ENCODE measurements around the gene NHLRC3.

DNA sequence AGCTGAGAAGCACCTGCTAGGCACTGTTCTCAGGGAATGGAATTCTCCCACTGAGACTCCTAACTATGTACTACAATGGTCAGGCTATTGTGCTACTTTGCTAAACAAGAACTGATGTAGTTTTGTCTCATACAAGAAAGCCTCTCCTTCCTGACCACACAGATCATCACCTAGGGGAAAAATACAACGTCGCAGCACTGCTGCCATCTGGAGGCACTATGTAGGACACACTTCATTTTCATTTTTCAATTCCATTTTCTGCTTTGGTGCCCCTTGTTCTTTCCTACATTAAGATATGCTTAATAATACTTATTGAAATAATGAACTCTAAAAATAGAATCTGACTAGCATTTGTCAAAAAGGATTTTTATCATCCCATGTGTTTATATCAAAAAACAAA, 21.5 kb upstream of the NHLRC3 start:
- TF ChIP-seq SUZ12 (IDR thresholded peaks at IDR 0.05; ENCODE audit: extremely low read depth, insufficient read depth, insufficient read length) = no peak
- TF ChIP-seq YY1 (IDR thresholded peaks at IDR 0.05; ENCODE audit: insufficient read depth, insufficient read length) = no peak
- TF ChIP-seq ZNF274 (IDR thresholded peaks at IDR 0.05; ENCODE audit: low read depth, low read length) = no peak
